Lower leg skin (tissue), 4 donors: Measurements from ENCODE around the gene LPCAT4. TPM values are rescaled to one million over a fixed set of nuclear protein-coding genes. Genes with fewer than 3 reads are reported as not detected.

ENCODE experiments used
- DNase-seq, 2 donors: peaks; one replicate each; pipeline ENCODE4 v3.0.0-alpha.2; 2019; ENCODE audit warnings: low spot score in 2 of 2
- H3K4me3 ChIP-seq: fragments of 200-600 bp; sonication (generic); 2 replicates; pipeline ENCODE4 v1.5.1; 2017; ENCODE audit warnings: mild to moderate bottlenecking, low read depth; ENCODE audit not compliant: poor library complexity, severe bottlenecking
- CTCF ChIP-seq, 3 donors: fragments of 450-650 bp; IDR thresholded peaks; one replicate each; pipeline ENCODE4 v1.5.1; 2016; ENCODE audit warnings: antibody characterized with exemption in 3 of 3, mild to moderate bottlenecking in 3 of 3, moderate library complexity in 2 of 3
- POLR2A ChIP-seq, 2 donors: fragments of 450-650 bp; IDR thresholded peaks; one replicate each; pipeline ENCODE4 v1.6.1; 2016 to 2017; ENCODE audit warnings: antibody characterized with exemption in 2 of 2, mild to moderate bottlenecking in 1 of 2, moderate library complexity in 1 of 2
- WGBS, 2 donors: methylation state at CpG; one replicate each; pipeline ENCODE4 v1.1.5; 2018; 5-methylcytosine and 5-hydroxymethylcytosine counted together
- intact Hi-C: fragments of 100-400 bp; cut with DNase I; formaldehyde crosslinking; loops from one replicate; pipeline ENCODE4 v1.15.0; 2023; ENCODE audit warnings: low total_unique reads
- total RNA-seq, 4 donors: library from RNA; depleted of rRNA; stranded (reverse); fragments of >200 nt; gene quantifications; one replicate each; pipeline ENCODE4 v1.1.0, GENCODE V29; 2016

LPCAT4 gene
- total RNA-seq, 4 donors from 2014 or later = 19.0 to 36.4 (median 27.0) TPM

- 91 to 94% methylated on average over 7 of the region's 7 CpGs for WGBS, 2 donors
- no peak overlapping the region for H3K4me3 ChIP-seq
- intact Hi-C loops = loop anchor here (10.0 kb wide), 3 partner anchors 224 to 564 kb away; partner anchors contain the start of gene GOLGA8B
- DNase-seq = no peak
- TF ChIP-seq POLR2A (IDR thresholded peaks at IDR 0.05) = no peak
- TF ChIP-seq CTCF (IDR thresholded peaks at IDR 0.05) = no peak
Measured at GRCh38 chr15:34361278-34361677, 5.7 kb downstream of the LPCAT4 start.

DNA sequence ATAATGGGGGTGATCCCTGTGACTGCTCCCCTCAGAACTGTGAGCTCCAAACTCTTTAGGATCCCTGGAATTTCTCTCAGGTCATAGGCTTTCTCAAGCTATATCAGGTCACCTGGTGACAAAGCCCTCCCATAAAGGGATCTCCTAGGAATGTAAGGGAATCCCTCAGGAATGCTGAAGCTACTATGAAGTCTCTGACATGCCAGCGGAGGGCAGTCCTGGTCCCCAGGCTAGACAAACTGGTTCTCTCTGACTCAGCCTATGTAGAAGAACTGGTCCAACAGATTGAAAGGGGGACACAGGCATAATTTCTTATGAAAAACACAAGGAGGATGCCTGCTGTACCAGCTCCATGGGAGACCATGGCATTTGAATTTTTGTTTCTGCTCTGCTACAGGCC is 6.7 kb downstream of the LPCAT4 start:
- intact Hi-C loops = loop anchor here (10.0 kb wide), 3 partner anchors 225 to 565 kb away; partner anchors contain the start of gene GOLGA8B
- WGBS, 2 donors = 67 to 87% methylated on average over 1 of the region's 1 CpG
- no peak for DNase-seq
- no peak overlapping the region for H3K4me3 ChIP-seq
- TF ChIP-seq CTCF (IDR thresholded peaks at IDR 0.05) (no peak), POLR2A (IDR thresholded peaks at IDR 0.05) (no peak)

DNA sequence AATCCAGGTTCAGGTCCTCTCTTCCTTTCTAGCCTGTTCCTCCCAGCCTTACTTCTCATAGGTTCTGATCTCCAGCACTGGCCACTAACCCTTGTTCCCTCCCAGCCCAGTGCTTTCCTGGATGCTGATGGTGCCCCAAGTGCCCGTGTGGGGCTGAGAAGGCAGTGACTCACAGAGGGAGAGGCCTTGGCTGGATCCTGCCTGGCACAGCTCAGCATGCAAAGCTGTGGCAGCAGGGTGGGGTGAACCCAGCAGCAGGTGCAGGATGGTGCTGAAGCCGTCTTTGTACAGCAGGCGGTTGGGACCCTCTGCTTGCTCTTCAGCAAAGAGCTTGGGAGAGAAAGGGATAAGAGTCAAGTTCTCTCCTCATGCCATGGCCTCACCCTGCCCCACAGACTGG is 7.6 kb downstream of the LPCAT4 start:
- H3K4me3 ChIP-seq = no peak overlapping the region
- 38 to 54% methylated on average over 3 of the region's 3 CpGs for WGBS, 2 donors
- intact Hi-C loops = no loop called here
- DNase-seq = no peak
- TF ChIP-seq POLR2A (IDR thresholded peaks at IDR 0.05) = no peak

DNA sequence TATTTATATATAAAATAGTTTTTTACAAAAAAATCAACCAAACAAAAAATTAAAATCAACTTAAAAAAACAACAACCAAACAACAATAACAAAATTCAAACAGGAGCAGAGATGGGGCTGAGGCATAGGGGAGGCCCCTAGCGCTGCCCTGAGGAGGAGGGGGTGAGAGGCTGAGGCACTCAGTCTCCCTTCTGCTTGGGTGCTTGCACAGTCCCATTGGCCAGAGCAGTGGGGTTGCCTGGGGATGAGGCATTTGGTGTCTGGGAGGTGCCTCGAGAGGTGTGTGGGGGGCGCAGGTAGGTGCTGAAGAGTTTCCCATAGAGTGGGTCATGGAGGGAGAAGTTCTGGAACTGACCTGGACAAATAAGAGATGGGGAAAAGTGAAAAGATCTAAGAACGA is 8.0 kb downstream of the LPCAT4 start:
- 93 to 98% methylated on average over 4 of the region's 4 CpGs for WGBS, 2 donors
- intact Hi-C loops = no loop called here
- DNase-seq = no peak
- no peak overlapping the region for H3K4me3 ChIP-seq
- TF ChIP-seq CTCF (IDR thresholded peaks at IDR 0.05) = no peak
- TF ChIP-seq POLR2A (IDR thresholded peaks at IDR 0.05) = no peak

GRCh38 chr15:34358367-34358766 is 8.6 kb downstream of the LPCAT4 start:
- TF ChIP-seq POLR2A (IDR thresholded peaks at IDR 0.05) (no peak), CTCF (IDR thresholded peaks at IDR 0.05) (no peak)
- H3K4me3 ChIP-seq = no peak overlapping the region
- no peak for DNase-seq
- WGBS, 2 donors = 78 to 86% methylated on average over 3 of the region's 3 CpGs
- intact Hi-C loops = no loop called here

- 86 to 88% methylated on average over 1 of the region's 1 CpG for WGBS, 2 donors
- TF ChIP-seq POLR2A (IDR thresholded peaks at IDR 0.05) = no peak
- H3K4me3 ChIP-seq = no peak overlapping the region
- intact Hi-C loops = no loop called here
- DNase-seq = no peak
Measured at GRCh38 chr15:34357653-34358052, 9.3 kb downstream of the LPCAT4 start.

DNA sequence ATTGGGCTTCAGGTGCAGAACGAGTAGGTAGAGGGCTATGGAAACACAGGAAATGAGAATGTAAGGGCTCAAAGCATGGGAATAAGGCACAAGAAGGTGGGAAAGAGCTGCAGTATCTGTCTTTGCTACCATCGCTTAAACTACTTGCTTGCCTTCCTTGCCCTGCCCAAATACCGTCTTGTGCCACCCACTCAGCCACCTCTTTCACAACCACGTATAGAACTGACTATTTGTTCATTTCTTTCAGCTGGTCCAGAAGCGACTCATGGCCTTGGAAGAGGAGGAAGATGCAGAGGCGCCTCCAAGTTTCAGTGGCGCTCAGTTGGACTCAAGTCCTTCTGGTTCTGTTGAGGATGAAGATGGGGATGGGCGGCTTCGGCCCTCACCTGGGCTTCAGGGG is 11.8 kb downstream of the LPCAT4 start:
- intact Hi-C loops = no loop called here
- TF ChIP-seq POLR2A (IDR thresholded peaks at IDR 0.05) = no peak
- TF ChIP-seq CTCF (IDR thresholded peaks at IDR 0.05) = no peak
- 80 to 83% methylated on average over 9 of the region's 9 CpGs for WGBS, 2 donors
- no peak overlapping the region for H3K4me3 ChIP-seq
- no peak for DNase-seq
